Neural crest cell (in vitro differentiated cells): ENCODE data around the gene ARFGEF2. TPM values are rescaled to one million over a fixed set of nuclear protein-coding genes. Genes with fewer than 3 reads are reported as not detected.

Source experiments
- DNase-seq: peaks from one replicate; pipeline ENCODE4 v3.0.0; 2021; ENCODE audit warnings: low read depth, mixed read lengths, low spot score
- H3K27ac Mint-ChIP-seq: one replicate; pipeline ENCODE4 v1.8.0; 2021; ENCODE audit warnings: mild to moderate bottlenecking, mixed read lengths; ENCODE audit not compliant: unreplicated experiment
- H3K27me3 Mint-ChIP-seq: 2 replicates; pipeline ENCODE4 v1.8.0; 2021; ENCODE audit warnings: low read depth, mild to moderate bottlenecking, mixed read lengths
- H3K36me3 Mint-ChIP-seq: 2 replicates; pipeline ENCODE4 v1.8.0; 2021; ENCODE audit warnings: low read depth, mild to moderate bottlenecking, mixed read lengths
- H3K4me1 Mint-ChIP-seq: 2 replicates; pipeline ENCODE4 v1.8.0; 2021; ENCODE audit warnings: mixed read lengths
- H3K4me3 Mint-ChIP-seq: one replicate; pipeline ENCODE4 v1.8.0; 2021; ENCODE audit warnings: mild to moderate bottlenecking, mixed read lengths
- H3K9me3 Mint-ChIP-seq: 2 replicates; pipeline ENCODE4 v1.8.0; 2021; ENCODE audit warnings: mixed read lengths
- total RNA-seq: library from RNA; stranded (reverse); gene quantifications from 2 replicates; pipeline ENCODE4 v1.2.1, GENCODE V29; 2021
- TF ChIP-seq, protein P1 (sequence below): fragments of 200-600 bp; sonication (generic); conservative IDR thresholded peaks from 2 replicates; pipeline ENCODE4 v1.5.0; 2021; ENCODE audit warnings: antibody characterized with exemption, mild to moderate bottlenecking

Gene ARFGEF2
- total RNA-seq, 1 donor from 2014 or later: 18.0 TPM

DNA sequence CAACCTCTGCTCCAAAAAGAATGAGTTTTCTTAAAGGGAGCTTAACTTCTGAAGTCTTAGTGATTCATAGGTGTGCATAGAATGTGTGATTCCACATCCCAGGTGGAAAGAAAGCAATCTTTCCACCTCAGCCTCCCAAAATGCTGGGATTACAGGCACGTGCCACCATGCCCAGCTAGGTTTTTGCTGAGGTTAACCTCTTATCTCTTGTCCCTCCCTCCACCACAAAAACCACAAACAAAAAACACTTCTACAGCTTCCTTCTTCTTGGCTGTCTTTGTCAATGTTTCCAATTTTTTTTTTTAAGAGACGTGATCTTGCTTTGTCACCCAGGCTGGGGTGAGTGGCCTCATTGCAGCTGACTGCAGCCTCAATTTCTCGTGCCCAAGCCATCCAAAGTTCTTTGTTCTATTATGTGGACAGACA, 116.5 kb downstream of the ARFGEF2 start:
- H3K27ac Mint-ChIP-seq: no peak overlapping the region
- no peaks in the 10 kb centered on the region for H3K27me3 Mint-ChIP-seq
- H3K4me3 Mint-ChIP-seq: no peak overlapping the region
- no peaks in the 10 kb centered on the region for H3K9me3 Mint-ChIP-seq
- no peaks in the 10 kb centered on the region for H3K36me3 Mint-ChIP-seq
- TF ChIP-seq, protein P1, sequence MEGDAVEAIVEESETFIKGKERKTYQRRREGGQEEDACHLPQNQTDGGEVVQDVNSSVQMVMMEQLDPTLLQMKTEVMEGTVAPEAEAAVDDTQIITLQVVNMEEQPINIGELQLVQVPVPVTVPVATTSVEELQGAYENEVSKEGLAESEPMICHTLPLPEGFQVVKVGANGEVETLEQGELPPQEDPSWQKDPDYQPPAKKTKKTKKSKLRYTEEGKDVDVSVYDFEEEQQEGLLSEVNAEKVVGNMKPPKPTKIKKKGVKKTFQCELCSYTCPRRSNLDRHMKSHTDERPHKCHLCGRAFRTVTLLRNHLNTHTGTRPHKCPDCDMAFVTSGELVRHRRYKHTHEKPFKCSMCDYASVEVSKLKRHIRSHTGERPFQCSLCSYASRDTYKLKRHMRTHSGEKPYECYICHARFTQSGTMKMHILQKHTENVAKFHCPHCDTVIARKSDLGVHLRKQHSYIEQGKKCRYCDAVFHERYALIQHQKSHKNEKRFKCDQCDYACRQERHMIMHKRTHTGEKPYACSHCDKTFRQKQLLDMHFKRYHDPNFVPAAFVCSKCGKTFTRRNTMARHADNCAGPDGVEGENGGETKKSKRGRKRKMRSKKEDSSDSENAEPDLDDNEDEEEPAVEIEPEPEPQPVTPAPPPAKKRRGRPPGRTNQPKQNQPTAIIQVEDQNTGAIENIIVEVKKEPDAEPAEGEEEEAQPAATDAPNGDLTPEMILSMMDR: no peak
- no peak for DNase-seq
- peaks cover 5% of the 10 kb centered on the region for H3K4me1 Mint-ChIP-seq

GRCh38 chr20:49039854-49040253, 118.3 kb downstream of the ARFGEF2 start:
- TF ChIP-seq, protein P1: no peak
- H3K27ac Mint-ChIP-seq: peak overlapping the region; percentile 31
- DNase-seq: no peak
- no peaks in the 10 kb centered on the region for H3K36me3 Mint-ChIP-seq
- no peaks in the 10 kb centered on the region for H3K9me3 Mint-ChIP-seq
- H3K4me3 Mint-ChIP-seq: no peak overlapping the region
- H3K4me1 Mint-ChIP-seq: peaks cover 5% of the 10 kb centered on the region
- H3K27me3 Mint-ChIP-seq: no peaks in the 10 kb centered on the region

- Mint-ChIP-seq H3K27ac (no peak overlapping the region), H3K4me3 (peak overlapping the region; percentile 71), H3K36me3 (peaks cover 3% of the 10 kb centered on the region), H3K27me3 (no peaks in the 10 kb centered on the region), H3K9me3 (no peaks in the 10 kb centered on the region), H3K4me1 (peaks cover 18% of the 10 kb centered on the region)
- no peak for DNase-seq
- TF ChIP-seq, protein P1: no peak
These were observed 121.5 kb downstream of the ARFGEF2 start for GRCh38 chr20:49043000-49043399.

- Mint-ChIP-seq H3K4me1 (peaks cover 27% of the 10 kb centered on the region), H3K4me3 (peak overlapping the region; percentile 100), H3K9me3 (no peaks in the 10 kb centered on the region), H3K36me3 (peaks cover 12% of the 10 kb centered on the region), H3K27me3 (no peaks in the 10 kb centered on the region), H3K27ac (peak overlapping the region; percentile 99)
- TF ChIP-seq, protein P1: no peak
- no peak for DNase-seq
These were observed 124.1 kb downstream of the ARFGEF2 start for GRCh38 chr20:49045440-49046086.

- TF ChIP-seq, protein P1: peak; percentile 37
- Mint-ChIP-seq H3K27ac (peak within 1 kb of the TSS; percentile 99), H3K4me1 (peaks cover 34% of the 10 kb centered on the region), H3K9me3 (no peaks in the 10 kb centered on the region), H3K4me3 (peak within 1 kb of the TSS; percentile 100), H3K27me3 (no peaks in the 10 kb centered on the region), H3K36me3 (peaks cover 12% of the 10 kb centered on the region)
- DNase-seq: peak; percentile 94
These were observed 124.8 kb downstream of the ARFGEF2 start, which contains the start of gene CSE1L for GRCh38 chr20:49046087-49046900. CSE1L (plus strand) TSS chr20:49046312; CDS start chr20:49058464, 12,152 bp downstream.
